Bronchial epithelial cell (primary cell): ENCODE results near the gene IQSEC1. TPM values are rescaled to one million over a fixed set of nuclear protein-coding genes. Genes with fewer than 3 reads are reported as not detected.

Source experiments
- DNase-seq: peaks from one replicate; pipeline ENCODE4 v3.0.0-alpha.2; 2010; ENCODE audit warnings: low read depth
- FAIRE-seq: peaks from 2 replicates; lab custom pipeline; 2011; peaks lifted over from hg19 to GRCh38; lab: Jason Lieb, UNC
- H3K27me3 ChIP-seq: 2 replicates; pipeline ENCODE4 v1.5.1; 2011; ENCODE audit warnings: low read length; ENCODE audit not compliant: control insufficient read depth, insufficient read depth
- H3K36me3 ChIP-seq: 2 replicates; pipeline ENCODE4 v1.5.1; 2011; ENCODE audit warnings: low read length; ENCODE audit not compliant: control insufficient read depth, insufficient read depth
- H3K4me3 ChIP-seq: 2 replicates; pipeline ENCODE4 v1.5.1; 2011; ENCODE audit warnings: mild to moderate bottlenecking, low read depth, low read length, control low read depth
- total RNA-seq: library from RNA; depleted of rRNA; stranded (reverse); fragments of >200 nt; gene quantifications from 2 replicates; pipeline ENCODE4 v1.2.1, GENCODE V29; 2014
- TF ChIP-seq, protein P1 (sequence below): IDR thresholded peaks from 2 replicates; pipeline ENCODE4 v1.5.1; 2011; ENCODE audit warnings: mild to moderate bottlenecking, moderate library complexity, low read length, control low read depth, inconsistent platforms; ENCODE audit not compliant: insufficient read depth, severe bottlenecking

The IQSEC1 gene
- total RNA-seq, 1 donor from 2014 or later: 6.6 TPM

DNA sequence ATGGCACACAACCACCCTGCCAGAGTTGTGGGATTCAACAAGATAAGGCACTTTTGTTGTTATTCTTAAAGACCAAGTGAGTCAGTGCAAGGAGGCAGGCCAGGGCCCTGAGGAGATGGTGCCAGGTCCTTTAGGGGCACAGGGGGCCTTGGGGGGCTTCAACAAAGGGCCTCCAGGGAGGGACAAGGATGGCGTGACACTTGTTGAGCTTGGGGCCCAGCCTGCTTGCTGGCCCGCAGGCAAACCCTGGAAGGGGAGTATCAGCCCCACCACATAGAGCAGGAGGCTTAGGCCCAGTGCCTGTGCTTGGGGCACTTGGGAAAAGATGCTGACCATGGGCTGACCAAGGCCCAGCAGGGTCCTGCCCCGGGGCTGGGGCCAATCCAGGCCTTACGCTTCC lies 5.5 kb downstream of the IQSEC1 start:
- Histone ChIP-seq H3K36me3 (no peaks in the 10 kb centered on the region), H3K27me3 (peaks cover 4% of the 10 kb centered on the region), H3K4me3 (no peak overlapping the region)
- DNase-seq (no peak), FAIRE-seq (no peak)
- TF ChIP-seq, protein P1, sequence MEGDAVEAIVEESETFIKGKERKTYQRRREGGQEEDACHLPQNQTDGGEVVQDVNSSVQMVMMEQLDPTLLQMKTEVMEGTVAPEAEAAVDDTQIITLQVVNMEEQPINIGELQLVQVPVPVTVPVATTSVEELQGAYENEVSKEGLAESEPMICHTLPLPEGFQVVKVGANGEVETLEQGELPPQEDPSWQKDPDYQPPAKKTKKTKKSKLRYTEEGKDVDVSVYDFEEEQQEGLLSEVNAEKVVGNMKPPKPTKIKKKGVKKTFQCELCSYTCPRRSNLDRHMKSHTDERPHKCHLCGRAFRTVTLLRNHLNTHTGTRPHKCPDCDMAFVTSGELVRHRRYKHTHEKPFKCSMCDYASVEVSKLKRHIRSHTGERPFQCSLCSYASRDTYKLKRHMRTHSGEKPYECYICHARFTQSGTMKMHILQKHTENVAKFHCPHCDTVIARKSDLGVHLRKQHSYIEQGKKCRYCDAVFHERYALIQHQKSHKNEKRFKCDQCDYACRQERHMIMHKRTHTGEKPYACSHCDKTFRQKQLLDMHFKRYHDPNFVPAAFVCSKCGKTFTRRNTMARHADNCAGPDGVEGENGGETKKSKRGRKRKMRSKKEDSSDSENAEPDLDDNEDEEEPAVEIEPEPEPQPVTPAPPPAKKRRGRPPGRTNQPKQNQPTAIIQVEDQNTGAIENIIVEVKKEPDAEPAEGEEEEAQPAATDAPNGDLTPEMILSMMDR: no peak

DNA sequence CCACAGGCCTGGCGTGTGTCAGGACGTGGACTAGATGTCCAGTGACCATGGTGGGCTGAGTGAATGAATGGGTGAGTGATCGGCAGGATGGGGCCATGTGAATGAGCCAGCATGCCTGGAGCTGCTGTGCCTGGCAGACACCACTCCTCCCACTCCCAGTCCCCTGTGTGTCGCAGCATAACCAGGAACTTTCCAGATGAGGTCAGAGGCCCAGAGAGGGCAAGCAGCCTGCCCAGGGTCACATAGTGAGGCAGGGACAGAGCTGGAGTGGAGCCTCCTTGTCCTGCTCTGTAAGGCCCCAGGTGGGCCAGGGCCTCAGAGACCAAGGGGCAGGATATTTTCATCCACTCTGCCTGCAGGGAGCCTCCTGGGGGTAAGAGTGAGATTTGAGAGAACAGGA lies 6.4 kb downstream of the IQSEC1 start:
- Histone ChIP-seq H3K36me3 (no peaks in the 10 kb centered on the region), H3K27me3 (no peaks in the 10 kb centered on the region), H3K4me3 (no peak overlapping the region)
- TF ChIP-seq, protein P1: no peak
- no peak for DNase-seq
- no peak for FAIRE-seq

DNA sequence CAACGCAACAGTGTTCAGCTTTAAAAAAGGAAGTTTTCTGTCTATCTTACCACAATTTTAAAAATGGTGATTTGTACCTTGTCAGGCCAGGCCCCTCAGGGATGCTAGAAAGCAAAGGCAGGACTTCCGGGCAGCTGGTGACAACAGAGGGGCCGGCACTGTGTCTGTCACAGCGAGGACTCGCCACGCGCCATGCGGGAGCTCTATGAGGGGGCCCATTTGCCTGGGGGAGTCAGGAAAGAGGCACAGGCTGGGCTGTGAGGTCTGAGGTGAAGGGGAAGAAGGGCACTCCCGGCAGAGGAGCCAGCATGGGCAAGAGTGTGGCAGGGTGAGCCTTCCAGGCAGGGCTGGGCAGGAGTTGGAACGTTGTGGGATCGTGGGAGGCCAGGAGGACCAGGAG lies 7.0 kb downstream of the IQSEC1 start:
- no peaks in the 10 kb centered on the region for H3K36me3 ChIP-seq
- H3K4me3 ChIP-seq: no peak overlapping the region
- H3K27me3 ChIP-seq: no peaks in the 10 kb centered on the region
- DNase-seq: no peak
- no peak for FAIRE-seq
- TF ChIP-seq, protein P1: no peak

DNA sequence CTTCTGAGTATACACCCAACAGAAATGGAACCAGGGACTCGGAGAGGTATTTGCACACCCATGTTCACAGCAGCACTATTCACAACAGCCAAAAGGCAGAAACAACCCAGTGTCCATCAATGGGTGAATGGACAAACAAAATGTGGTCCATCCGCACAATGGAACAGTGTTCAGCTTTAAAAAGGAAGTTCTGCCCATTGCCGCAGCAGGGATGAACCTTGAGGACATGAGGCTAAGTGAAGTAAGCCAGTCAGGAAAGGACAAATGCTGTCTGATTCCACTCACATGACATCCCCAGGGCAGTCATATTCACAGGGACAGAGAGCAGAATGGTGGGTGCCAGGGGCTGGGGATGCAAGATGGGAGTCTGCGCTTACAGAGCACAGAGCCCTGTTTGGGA lies 7.5 kb downstream of the IQSEC1 start:
- Histone ChIP-seq H3K27me3 (no peaks in the 10 kb centered on the region), H3K4me3 (no peak overlapping the region), H3K36me3 (no peaks in the 10 kb centered on the region)
- FAIRE-seq (no peak), DNase-seq (no peak)
- TF ChIP-seq, protein P1: no peak

DNA sequence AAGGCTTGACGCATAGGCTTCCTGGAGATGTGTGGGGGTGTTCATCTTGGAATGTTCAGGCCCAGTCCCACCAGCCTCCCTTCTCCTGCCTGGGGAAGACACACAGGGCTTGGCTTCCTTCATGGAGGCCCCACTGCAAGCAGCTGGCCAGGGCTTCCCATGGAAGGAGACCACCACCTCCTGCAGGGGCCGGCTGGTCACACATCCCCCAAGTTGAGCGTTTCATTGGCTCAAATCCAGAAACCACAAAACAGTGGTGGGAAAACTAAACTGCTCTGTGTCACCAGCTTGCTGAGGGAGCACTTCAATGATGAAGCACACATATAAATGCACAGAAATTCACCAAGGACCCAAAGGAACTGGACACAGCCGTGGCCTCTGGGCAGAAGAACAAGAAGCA lies 8.3 kb downstream of the IQSEC1 start:
- no peaks in the 10 kb centered on the region for H3K36me3 ChIP-seq
- no peak for DNase-seq
- FAIRE-seq: no peak
- H3K27me3 ChIP-seq: no peaks in the 10 kb centered on the region
- TF ChIP-seq, protein P1: no peak
- no peak overlapping the region for H3K4me3 ChIP-seq

DNA sequence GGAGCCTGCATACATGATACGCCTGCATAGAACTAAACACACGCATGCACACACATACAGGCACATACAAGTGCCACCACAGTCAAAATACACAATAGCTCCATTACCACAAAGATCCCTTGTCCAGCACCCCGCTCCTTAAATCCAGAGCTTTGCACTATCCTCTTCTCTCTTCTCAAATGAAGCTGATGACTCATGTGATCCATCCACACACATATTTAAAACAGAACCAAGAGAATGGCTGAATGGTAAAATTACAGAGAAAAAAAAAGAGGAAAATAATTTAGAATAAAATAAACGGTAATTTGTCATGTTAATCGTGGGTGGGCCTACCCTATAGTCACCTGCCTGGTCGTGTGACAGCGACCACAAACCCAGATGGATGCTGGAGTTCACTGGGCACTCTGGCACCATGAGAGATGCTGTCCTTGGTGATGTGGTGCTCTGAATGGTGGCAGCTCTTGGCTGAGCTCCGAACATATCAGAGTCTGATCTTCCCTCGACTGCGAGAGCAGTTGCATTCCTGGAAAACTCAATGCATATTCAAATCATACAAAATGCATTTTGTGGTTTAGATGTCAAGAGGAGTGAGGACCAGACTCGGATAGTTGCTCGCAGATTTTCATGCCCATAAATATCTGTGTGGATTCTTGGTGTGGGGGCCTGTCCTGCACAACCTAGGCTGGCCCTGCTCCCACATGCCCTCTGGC lies 8.9 kb downstream of the IQSEC1 start:
- no peaks in the 10 kb centered on the region for H3K36me3 ChIP-seq
- TF ChIP-seq, protein P1: no peak
- FAIRE-seq: no peak

More for the DNA sequence above, 8.9 kb downstream of the IQSEC1 start:
- H3K27me3 ChIP-seq: no peaks in the 10 kb centered on the region
- H3K4me3 ChIP-seq: no peak overlapping the region
- no peak for DNase-seq
